Osteoblast (primary cell): Measurements from ENCODE around the gene PRR5L. TPM values are rescaled to one million over a fixed set of nuclear protein-coding genes. Genes with fewer than 3 reads are reported as not detected.
A peak's percentile ranks its signal among the peaks of the same experiment; 100 is the strongest.

ENCODE experiments used
- DNase-seq: peaks from one replicate; pipeline ENCODE4 v3.0.0; 2011; ENCODE audit warnings: low spot score, mixed read lengths; ENCODE audit not compliant: insufficient read length; ENCODE audit errors: missing footprints
- H2AFZ ChIP-seq: 2 replicates; pipeline ENCODE4 v1.6.0; 2011; ENCODE audit warnings: mild to moderate bottlenecking, low read length
- H3K27ac ChIP-seq: 2 replicates; pipeline ENCODE4 v1.5.1; 2011; ENCODE audit warnings: mild to moderate bottlenecking, low read depth, low read length, moderate library complexity
- H3K27me3 ChIP-seq: 2 replicates; pipeline ENCODE4 v1.6.0; 2012; ENCODE audit warnings: mild to moderate bottlenecking, control low read depth, inconsistent platforms, low read length, moderate library complexity; ENCODE audit not compliant: insufficient read depth
- H3K36me3 ChIP-seq: 2 replicates; pipeline ENCODE4 v1.5.1; 2011; ENCODE audit warnings: mild to moderate bottlenecking, low read length, control low read depth, moderate library complexity; ENCODE audit not compliant: insufficient read depth
- H3K4me1 ChIP-seq: 2 replicates; pipeline ENCODE4 v1.5.1; 2011; ENCODE audit warnings: mild to moderate bottlenecking, low read length, control low read depth, moderate library complexity; ENCODE audit not compliant: insufficient read depth
- H3K4me2 ChIP-seq: 2 replicates; pipeline ENCODE4 v1.6.0; 2011; ENCODE audit warnings: mild to moderate bottlenecking, low read length; ENCODE audit not compliant: insufficient read depth
- H3K4me3 ChIP-seq: fragments of 200-600 bp; sonication (generic); 3 replicates; pipeline ENCODE4 v1.5.1; 2012; ENCODE audit warnings: mild to moderate bottlenecking, low read length, inconsistent platforms; ENCODE audit not compliant: insufficient read depth
- H3K79me2 ChIP-seq: 2 replicates; pipeline ENCODE4 v1.6.0; 2012; ENCODE audit warnings: mild to moderate bottlenecking, low read length, control low read depth, inconsistent platforms; ENCODE audit not compliant: insufficient read depth
- H3K9me3 ChIP-seq: 2 replicates; pipeline ENCODE4 v1.5.1; 2011; ENCODE audit warnings: low read depth, low read length, control low read depth
- H4K20me1 ChIP-seq: 2 replicates; pipeline ENCODE4 v1.6.0; 2012; ENCODE audit warnings: mild to moderate bottlenecking, low read length, control low read depth; ENCODE audit not compliant: insufficient read depth
- CTCF ChIP-seq: IDR thresholded peaks from 2 replicates; pipeline ENCODE4 v1.5.1; 2011; ENCODE audit warnings: mild to moderate bottlenecking, low read depth, low read length, moderate library complexity; ENCODE audit errors: extremely low read depth
- total RNA-seq: library from RNA; depleted of rRNA; stranded (reverse); fragments of >200 nt; gene quantifications from 2 replicates; pipeline ENCODE4 v1.2.3, GENCODE V29; 2012

The PRR5L gene
- total RNA-seq, 1 donor, result 9.8 TPM

GRCh38 chr11:36441610-36442208 is 145.6 kb downstream of the PRR5L start:
- Histone ChIP-seq H4K20me1 (no peaks in the 10 kb centered on the region), H3K4me1 (no peaks in the 10 kb centered on the region), H3K27me3 (no peaks in the 10 kb centered on the region), H3K9me3 (no peaks in the 10 kb centered on the region), H2AFZ (no peak overlapping the region), H3K4me2 (no peak overlapping the region), H3K79me2 (no peaks in the 10 kb centered on the region), H3K4me3 (no peak overlapping the region), H3K27ac (no peak overlapping the region), H3K36me3 (peaks cover 5% of the 10 kb centered on the region)
- no peak for DNase-seq
- no peak for TF ChIP-seq CTCF

DNA sequence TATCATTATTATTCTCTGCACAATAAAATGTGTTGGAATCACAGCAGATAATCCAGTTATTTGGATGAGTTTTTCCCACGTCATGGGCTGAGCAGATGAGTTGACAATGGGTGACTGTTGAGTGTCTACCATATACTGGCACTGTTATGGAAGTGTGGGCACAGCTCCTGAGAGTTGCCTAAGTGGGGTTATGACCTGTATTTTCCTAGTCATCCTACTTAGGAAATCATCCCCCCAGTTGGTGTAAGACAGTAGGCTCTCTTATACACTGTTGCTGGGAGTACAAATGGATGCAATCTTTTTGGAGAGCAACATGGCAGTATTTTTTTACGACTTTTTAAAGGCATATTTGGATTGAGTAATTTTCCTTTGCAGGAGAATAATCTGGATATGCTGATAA is 147.6 kb downstream of the PRR5L start:
- Histone ChIP-seq H3K9me3 (no peaks in the 10 kb centered on the region), H3K79me2 (no peaks in the 10 kb centered on the region), H3K36me3 (peaks cover 7% of the 10 kb centered on the region), H3K27ac (no peak overlapping the region), H4K20me1 (no peaks in the 10 kb centered on the region), H3K4me1 (peaks cover 11% of the 10 kb centered on the region), H3K4me3 (no peak overlapping the region), H3K4me2 (no peak overlapping the region), H2AFZ (no peak overlapping the region), H3K27me3 (no peaks in the 10 kb centered on the region)
- no peak for DNase-seq
- TF ChIP-seq CTCF, result no peak

DNA sequence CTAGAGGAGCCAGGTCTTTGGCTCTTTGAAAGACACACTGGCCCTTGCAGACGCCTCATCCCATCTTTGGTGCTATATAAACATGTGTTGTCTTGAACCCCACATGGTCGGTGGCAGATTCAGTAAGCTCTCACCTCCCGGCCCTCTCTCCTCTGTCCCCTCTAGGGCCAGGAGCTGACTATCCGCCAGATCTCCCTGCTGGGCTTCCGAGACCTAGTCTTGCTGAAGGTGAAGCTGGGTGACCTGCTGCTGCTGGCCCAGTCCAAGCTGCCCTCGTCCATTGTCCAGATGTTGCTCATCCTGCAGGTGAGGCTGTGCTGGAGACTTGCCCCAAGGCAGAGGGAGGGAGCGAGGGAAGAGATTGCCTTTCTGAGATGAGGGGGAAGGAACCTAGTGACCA is 150.0 kb downstream of the PRR5L start:
- Histone ChIP-seq H3K36me3 (peaks cover 10% of the 10 kb centered on the region), H3K4me1 (peaks cover 21% of the 10 kb centered on the region), H3K27me3 (no peaks in the 10 kb centered on the region), H3K9me3 (no peaks in the 10 kb centered on the region), H3K79me2 (no peaks in the 10 kb centered on the region), H2AFZ (no peak overlapping the region), H3K4me2 (no peak overlapping the region), H3K4me3 (no peak overlapping the region), H3K27ac (no peak overlapping the region), H4K20me1 (no peaks in the 10 kb centered on the region)
- no peak for TF ChIP-seq CTCF
- no peak for DNase-seq

- peaks cover 12% of the 10 kb centered on the region for H3K36me3 ChIP-seq
- H4K20me1 ChIP-seq, result no peaks in the 10 kb centered on the region
- TF ChIP-seq CTCF, result no peak
- no peak for DNase-seq
- H3K27ac ChIP-seq, result no peak overlapping the region
- no peaks in the 10 kb centered on the region for H3K9me3 ChIP-seq
- H3K4me2 ChIP-seq, result no peak overlapping the region
- peaks cover 32% of the 10 kb centered on the region for H3K4me1 ChIP-seq
- no peak overlapping the region for H3K4me3 ChIP-seq
- H3K79me2 ChIP-seq, result no peaks in the 10 kb centered on the region
- peak overlapping the region; percentile 8 for H2AFZ ChIP-seq
- H3K27me3 ChIP-seq, result no peaks in the 10 kb centered on the region
These were observed 151.4 kb downstream of the PRR5L start for GRCh38 chr11:36447514-36447913.
